Stimulated activated memory B cell treated with anti-CD40 and anti-IgM and Interleukin-4, amounts not matched to agents 10 μg/mL and 1 μg/mL and 100 μg/mL, for 72 hours (primary cell): ENCODE data around the gene FAM53B.
"Not testable (repeated sequence)": the region's sequence is repeated elsewhere in the genome, so short reads cannot be mapped to it uniquely, and the experiment has no call there.

ENCODE experiments used
- ATAC-seq: fragments of 150-1000 bp; cut with Tn5 transposase; 2 replicates; pipeline ENCODE4 v1.10.0; 2021
- H3K27ac Mint-ChIP-seq: one replicate; pipeline ENCODE4 v1.8.0; 2022; ENCODE audit warnings: mild to moderate bottlenecking, mixed read lengths
- H3K27me3 Mint-ChIP-seq: one replicate; pipeline ENCODE4 v1.8.0; 2022; ENCODE audit warnings: mixed read lengths
- H3K36me3 Mint-ChIP-seq: one replicate; pipeline ENCODE4 v1.8.0; 2022; ENCODE audit warnings: mixed read lengths
- H3K4me1 Mint-ChIP-seq: one replicate; pipeline ENCODE4 v1.8.0; 2022; ENCODE audit warnings: mixed read lengths
- H3K4me3 Mint-ChIP-seq: one replicate; pipeline ENCODE4 v1.8.0; 2022; ENCODE audit warnings: mild to moderate bottlenecking, moderate library complexity, mixed read lengths
- H3K9me3 Mint-ChIP-seq: one replicate; pipeline ENCODE4 v1.8.0; 2022; ENCODE audit warnings: mixed read lengths

The FAM53B gene

GRCh38 chr10:124746992-124747391, 2.8 kb upstream of the FAM53B start:
- H3K27me3 Mint-ChIP-seq = no peaks in the 10 kb centered on the region
- H3K36me3 Mint-ChIP-seq = peaks cover 6% of the 10 kb centered on the region
- no peak overlapping the region for H3K4me3 Mint-ChIP-seq

GRCh38 chr10:124746447-124746846, 2.3 kb upstream of the FAM53B start:
- H3K36me3 Mint-ChIP-seq, ATAC-seq, H3K27ac Mint-ChIP-seq, H3K27me3 Mint-ChIP-seq, H3K4me3 Mint-ChIP-seq, H3K9me3 Mint-ChIP-seq: not testable (repeated sequence)
- peaks cover 24% of the 10 kb centered on the region for H3K4me1 Mint-ChIP-seq

More at GRCh38 chr10:124746992-124747391, 2.8 kb upstream of the FAM53B start:
- Mint-ChIP-seq H3K9me3 (no peaks in the 10 kb centered on the region), H3K27ac (no peak overlapping the region), H3K4me1 (peaks cover 18% of the 10 kb centered on the region)
- ATAC-seq = no peak

GRCh38 chr10:124745673-124746072, 1.5 kb upstream of the FAM53B start:
- H3K27ac Mint-ChIP-seq = no peak overlapping the region
- H3K27me3 Mint-ChIP-seq = no peaks in the 10 kb centered on the region
- ATAC-seq = no peak
- H3K36me3 Mint-ChIP-seq = no peaks in the 10 kb centered on the region
- H3K9me3 Mint-ChIP-seq = no peaks in the 10 kb centered on the region
- H3K4me3 Mint-ChIP-seq = no peak overlapping the region
- H3K4me1 Mint-ChIP-seq = peaks cover 31% of the 10 kb centered on the region

GRCh38 chr10:124745252-124745651, 1.1 kb upstream of the FAM53B start:
- Mint-ChIP-seq H3K4me1 (peaks cover 36% of the 10 kb centered on the region), H3K36me3 (no peaks in the 10 kb centered on the region), H3K27me3 (no peaks in the 10 kb centered on the region), H3K27ac (no peak overlapping the region), H3K9me3 (no peaks in the 10 kb centered on the region), H3K4me3 (no peak overlapping the region)
- ATAC-seq = no peak

GRCh38 chr10:124743191-124744101, 732 bp downstream of the FAM53B start:
- Mint-ChIP-seq H3K9me3 (no peaks in the 10 kb centered on the region), H3K27ac (peak overlapping the region; percentile 98), H3K27me3 (no peaks in the 10 kb centered on the region), H3K4me3 (peak overlapping the region; percentile 100), H3K36me3 (peaks cover 12% of the 10 kb centered on the region), H3K4me1 (peaks cover 45% of the 10 kb centered on the region)
- peak; percentile 58 for ATAC-seq

- no peak for ATAC-seq
- Mint-ChIP-seq H3K36me3 (peaks cover 12% of the 10 kb centered on the region), H3K27me3 (no peaks in the 10 kb centered on the region), H3K9me3 (no peaks in the 10 kb centered on the region), H3K27ac (peak overlapping the region; percentile 98), H3K4me3 (peak overlapping the region; percentile 100), H3K4me1 (peaks cover 53% of the 10 kb centered on the region)
Observed at GRCh38 chr10:124742413-124743190, 1.6 kb downstream of the FAM53B start.

- Mint-ChIP-seq H3K27me3 (no peaks in the 10 kb centered on the region), H3K4me3 (peak overlapping the region; percentile 100), H3K4me1 (peaks cover 60% of the 10 kb centered on the region), H3K36me3 (peaks cover 12% of the 10 kb centered on the region), H3K9me3 (no peaks in the 10 kb centered on the region), H3K27ac (peak overlapping the region; percentile 98)
- ATAC-seq = no peak
Observed at GRCh38 chr10:124741922-124742412, 2.2 kb downstream of the FAM53B start.

- Mint-ChIP-seq H3K9me3 (no peaks in the 10 kb centered on the region), H3K4me3 (peak overlapping the region; percentile 100), H3K4me1 (peaks cover 65% of the 10 kb centered on the region), H3K36me3 (peaks cover 12% of the 10 kb centered on the region), H3K27ac (peak overlapping the region; percentile 98), H3K27me3 (no peaks in the 10 kb centered on the region)
- ATAC-seq = peak; percentile 77
Observed at GRCh38 chr10:124741281-124741921, 2.8 kb downstream of the FAM53B start.

- peak overlapping the region; percentile 98 for H3K27ac Mint-ChIP-seq
- H3K36me3 Mint-ChIP-seq = peaks cover 12% of the 10 kb centered on the region
- H3K4me1 Mint-ChIP-seq = peaks cover 73% of the 10 kb centered on the region
- no peaks in the 10 kb centered on the region for H3K9me3 Mint-ChIP-seq
- ATAC-seq = peak; percentile 66
- no peaks in the 10 kb centered on the region for H3K27me3 Mint-ChIP-seq
- H3K4me3 Mint-ChIP-seq = peak overlapping the region; percentile 100
Observed at GRCh38 chr10:124740369-124741280, 3.6 kb downstream of the FAM53B start.

- Mint-ChIP-seq H3K4me3 (peak overlapping the region; percentile 100), H3K36me3 (peaks cover 12% of the 10 kb centered on the region), H3K4me1 (peaks cover 80% of the 10 kb centered on the region), H3K9me3 (no peaks in the 10 kb centered on the region), H3K27ac (peak overlapping the region; percentile 98), H3K27me3 (no peaks in the 10 kb centered on the region)
- ATAC-seq = no peak
Observed at GRCh38 chr10:124739986-124740368, 4.2 kb downstream of the FAM53B start.

GRCh38 chr10:124739119-124739921, 4.9 kb downstream of the FAM53B start:
- Mint-ChIP-seq H3K27me3 (no peaks in the 10 kb centered on the region), H3K4me3 (peak overlapping the region; percentile 100), H3K4me1 (peaks cover 86% of the 10 kb centered on the region), H3K36me3 (peaks cover 12% of the 10 kb centered on the region), H3K27ac (peak overlapping the region; percentile 98), H3K9me3 (no peaks in the 10 kb centered on the region)
- no peak for ATAC-seq

GRCh38 chr10:124738441-124738840, 5.7 kb downstream of the FAM53B start:
- peak overlapping the region; percentile 98 for H3K27ac Mint-ChIP-seq
- peaks cover 95% of the 10 kb centered on the region for H3K4me1 Mint-ChIP-seq
- H3K36me3 Mint-ChIP-seq = peaks cover 12% of the 10 kb centered on the region
- H3K9me3 Mint-ChIP-seq = no peaks in the 10 kb centered on the region
- H3K4me3 Mint-ChIP-seq = peak overlapping the region; percentile 100
- no peaks in the 10 kb centered on the region for H3K27me3 Mint-ChIP-seq
- ATAC-seq = no peak

GRCh38 chr10:124737708-124738107, 6.5 kb downstream of the FAM53B start:
- H3K4me1 Mint-ChIP-seq = peaks cover 100% of the 10 kb centered on the region
- peak overlapping the region; percentile 8 for H3K4me3 Mint-ChIP-seq
- H3K36me3 Mint-ChIP-seq = peaks cover 16% of the 10 kb centered on the region
- H3K27me3 Mint-ChIP-seq = no peaks in the 10 kb centered on the region
- H3K9me3 Mint-ChIP-seq = no peaks in the 10 kb centered on the region
- peak overlapping the region; percentile 34 for H3K27ac Mint-ChIP-seq
- ATAC-seq = no peak
